Stimulated activated naive CD8-positive, alpha-beta T cell treated with anti-CD3 and anti-CD28 coated beads, Interleukin-15, Interleukin-2, amounts not matched to agents 100 U/mL and 50 U/mL, for 24 hours (primary cell): ENCODE data around the gene GPC3.

ENCODE experiments used
- ATAC-seq: fragments of 150-1000 bp; cut with Tn5 transposase; one replicate; pipeline ENCODE4 v1.10.0; 2021
- DNase-seq: peaks from one replicate; pipeline ENCODE4 v3.0.0; 2021

The GPC3 gene

GRCh38 chrX:133968109-133968508, 17.3 kb downstream of the GPC3 start:
- DNase-seq (no peak), ATAC-seq (no peak)

- DNase-seq (no peak), ATAC-seq (no peak)
Observed at GRCh38 chrX:133966199-133966598, 19.2 kb downstream of the GPC3 start.

GRCh38 chrX:133965321-133965720, 20.1 kb downstream of the GPC3 start:
- DNase-seq: no peak
- ATAC-seq: no peak

- ATAC-seq: no peak
- DNase-seq: no peak
Observed at GRCh38 chrX:133961046-133961445, 24.3 kb downstream of the GPC3 start.

- DNase-seq: no peak
- ATAC-seq: no peak
Observed at GRCh38 chrX:133959972-133960371, 25.4 kb downstream of the GPC3 start.

GRCh38 chrX:133958997-133959688, 26.3 kb downstream of the GPC3 start:
- DNase-seq (no peak), ATAC-seq (no peak)

GRCh38 chrX:133956570-133957340, 28.6 kb downstream of the GPC3 start:
- ATAC-seq (no peak), DNase-seq (no peak)

- DNase-seq (no peak), ATAC-seq (no peak)
Observed at GRCh38 chrX:133953785-133954355, 31.5 kb downstream of the GPC3 start.

GRCh38 chrX:133953078-133953477, 32.3 kb downstream of the GPC3 start:
- DNase-seq (no peak), ATAC-seq (no peak)

GRCh38 chrX:133951098-133951497, 34.3 kb downstream of the GPC3 start:
- ATAC-seq (no peak), DNase-seq (no peak)

GRCh38 chrX:133950214-133950613, 35.2 kb downstream of the GPC3 start:
- ATAC-seq: no peak

GRCh38 chrX:133948895-133949294, 36.5 kb downstream of the GPC3 start:
- ATAC-seq (no peak), DNase-seq (no peak)

More at GRCh38 chrX:133950214-133950613, 35.2 kb downstream of the GPC3 start:
- DNase-seq: no peak

GRCh38 chrX:133947996-133948395, 37.4 kb downstream of the GPC3 start:
- ATAC-seq (no peak), DNase-seq (no peak)

GRCh38 chrX:133947022-133947421, 38.4 kb downstream of the GPC3 start:
- no peak for ATAC-seq

GRCh38 chrX:133943507-133943906, 41.9 kb downstream of the GPC3 start:
- no peak for ATAC-seq
- no peak for DNase-seq

More at GRCh38 chrX:133947022-133947421, 38.4 kb downstream of the GPC3 start:
- no peak for DNase-seq

GRCh38 chrX:133939655-133940302, 45.6 kb downstream of the GPC3 start:
- ATAC-seq: no peak
- no peak for DNase-seq

- no peak for DNase-seq
- no peak for ATAC-seq
Observed at GRCh38 chrX:133938530-133938929, 46.9 kb downstream of the GPC3 start.

- ATAC-seq: no peak
Observed at GRCh38 chrX:133937022-133937421, 48.4 kb downstream of the GPC3 start.

GRCh38 chrX:133935076-133935475, 50.3 kb downstream of the GPC3 start:
- DNase-seq: no peak
- ATAC-seq: no peak

More at GRCh38 chrX:133937022-133937421, 48.4 kb downstream of the GPC3 start:
- no peak for DNase-seq

GRCh38 chrX:133933316-133933715, 52.1 kb downstream of the GPC3 start:
- DNase-seq: no peak
- ATAC-seq: no peak

- ATAC-seq: no peak
- no peak for DNase-seq
Observed at GRCh38 chrX:133929836-133930464, 55.4 kb downstream of the GPC3 start.

GRCh38 chrX:133928365-133928764, 57.0 kb downstream of the GPC3 start:
- DNase-seq: no peak

More at GRCh38 chrX:133928365-133928764, 57.0 kb downstream of the GPC3 start:
- no peak for ATAC-seq
